HG03280 (cell line): ENCODE results near the gene EPS15.

Experiments used
- ATAC-seq: cut with Tn5 transposase; IDR thresholded peaks from one replicate; pipeline ENCODE4 v1.9.1; 2021; ENCODE audit warnings: mild to moderate bottlenecking, moderate library complexity; ENCODE audit not compliant: unreplicated experiment

Gene EPS15

GRCh38 chr1:51515982-51516648, 3.0 kb downstream of the EPS15 start:
- no peak for ATAC-seq

DNA sequence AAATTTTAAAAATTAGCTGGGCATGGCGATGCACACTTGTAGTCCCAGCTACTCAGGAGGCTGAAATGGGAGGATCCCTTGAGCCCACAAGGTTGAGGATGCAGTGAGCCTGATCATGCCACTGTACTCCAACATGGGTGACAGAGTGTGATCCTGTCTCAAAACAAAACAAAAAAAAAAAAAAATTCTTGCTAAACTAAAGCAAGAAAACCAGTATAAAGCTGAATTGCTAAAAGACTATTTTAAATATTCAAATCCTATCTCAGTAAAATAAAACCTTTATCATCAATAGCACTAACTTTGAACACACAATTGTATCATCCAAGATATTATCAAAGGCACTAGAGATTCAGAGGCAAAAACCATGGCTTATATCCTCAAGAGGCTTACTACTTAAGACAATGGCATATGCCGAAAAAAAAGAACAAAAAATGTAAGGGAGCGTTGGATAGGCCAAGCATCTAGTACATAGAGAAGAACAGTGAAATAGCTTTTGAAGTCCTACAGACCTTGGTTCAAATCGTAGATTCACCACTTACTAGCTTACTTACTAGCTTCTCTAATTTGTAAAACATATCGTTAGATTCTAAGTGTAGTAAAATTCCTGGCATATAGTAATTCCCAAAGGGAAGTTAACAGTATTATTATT, 3.6 kb downstream of the EPS15 start:
- ATAC-seq, result no peak

- no peak for ATAC-seq
These were observed 4.3 kb downstream of the EPS15 start for GRCh38 chr1:51514733-51515132.

DNA sequence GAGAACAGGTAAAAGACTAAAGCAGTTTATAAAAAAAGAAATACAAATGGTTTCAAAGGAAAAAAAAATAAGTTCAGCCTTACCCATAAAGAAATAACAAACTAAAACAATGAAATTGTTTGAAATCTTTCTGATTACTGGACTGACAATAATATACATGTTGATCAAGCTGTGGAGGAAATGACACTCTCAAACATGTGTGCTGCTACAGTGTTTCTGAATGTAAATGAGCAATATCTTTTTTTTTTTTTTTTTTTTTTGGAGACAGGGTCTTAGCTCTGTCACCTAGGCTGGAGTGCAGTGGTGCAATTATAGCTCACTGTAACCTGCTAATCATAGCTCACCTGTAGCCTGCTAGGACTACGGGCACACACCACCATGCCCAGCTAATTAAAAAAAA, 6.5 kb downstream of the EPS15 start:
- no peak for ATAC-seq

GRCh38 chr1:51512120-51512519, 6.9 kb downstream of the EPS15 start:
- peak; percentile 40 for ATAC-seq

- ATAC-seq, result no peak
These were observed 9.3 kb downstream of the EPS15 start for GRCh38 chr1:51509773-51510172.

- no peak for ATAC-seq
These were observed 12.5 kb downstream of the EPS15 start for GRCh38 chr1:51506537-51506936.

- peak; percentile 29 for ATAC-seq
These were observed 14.1 kb downstream of the EPS15 start for GRCh38 chr1:51504806-51505525.

DNA sequence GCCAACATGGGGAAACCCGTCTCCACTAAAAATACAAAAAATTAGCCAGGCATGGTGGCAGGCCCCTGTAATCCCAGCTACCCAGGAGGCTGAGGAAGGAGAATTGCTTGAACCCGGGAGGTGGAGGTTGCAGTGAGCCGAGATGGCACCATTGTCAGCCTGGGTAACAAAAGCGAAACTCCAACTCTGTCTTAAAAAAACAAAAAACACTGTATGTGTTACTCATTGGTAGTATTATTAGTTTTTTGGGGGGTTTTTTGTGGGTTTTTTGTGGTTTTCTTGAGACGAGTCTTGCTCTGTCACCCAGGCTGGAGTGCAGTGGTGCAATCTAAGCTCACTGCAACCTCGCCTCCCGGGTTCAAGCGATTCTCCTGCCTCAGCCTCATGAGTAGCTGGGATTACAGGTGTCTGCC, 17.8 kb downstream of the EPS15 start:
- peak; percentile 61 for ATAC-seq

- no peak for ATAC-seq
These were observed 19.4 kb downstream of the EPS15 start for GRCh38 chr1:51499694-51500093.

- ATAC-seq, result no peak
These were observed 20.1 kb downstream of the EPS15 start for GRCh38 chr1:51498924-51499323.

GRCh38 chr1:51497340-51497739, 21.7 kb downstream of the EPS15 start:
- ATAC-seq, result no peak

- ATAC-seq, result no peak
These were observed 24.8 kb downstream of the EPS15 start for GRCh38 chr1:51494138-51494830.

GRCh38 chr1:51491166-51491981, 27.7 kb downstream of the EPS15 start:
- ATAC-seq, result no peak

DNA sequence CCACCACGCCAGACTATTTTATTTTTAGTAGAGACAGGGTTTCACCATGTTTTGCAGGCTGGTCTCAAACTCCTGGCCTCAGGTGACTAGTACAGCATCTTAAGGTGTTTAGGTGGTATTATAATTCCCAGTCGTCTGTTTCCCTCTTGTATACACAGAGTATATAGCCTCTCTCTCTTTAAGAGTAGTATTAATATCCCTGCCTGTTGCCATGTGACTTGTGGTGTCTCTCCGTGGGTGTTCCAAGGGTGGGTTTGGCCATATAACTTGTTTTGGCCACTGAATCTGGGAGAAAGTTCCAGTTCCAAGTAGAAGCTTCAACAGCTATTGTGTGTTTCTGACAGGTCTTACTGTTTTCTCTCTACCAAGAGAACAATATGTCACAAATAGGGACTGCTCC, 29.6 kb downstream of the EPS15 start:
- ATAC-seq, result no peak

- no peak for ATAC-seq
These were observed 30.6 kb downstream of the EPS15 start for GRCh38 chr1:51488372-51489050.

GRCh38 chr1:51487628-51488027, 31.4 kb downstream of the EPS15 start:
- ATAC-seq, result no peak

- no peak for ATAC-seq
These were observed 34.5 kb downstream of the EPS15 start for GRCh38 chr1:51484591-51484990.

- ATAC-seq, result no peak
These were observed 36.2 kb downstream of the EPS15 start for GRCh38 chr1:51482881-51483280.
